Iris pigment epithelial cell (primary cell): ENCODE measurements around the gene NAA20.

ENCODE experiments used
- DNase-seq: peaks from one replicate; pipeline ENCODE4 v3.0.0-alpha.2; 2011; ENCODE audit warnings: low read depth

NAA20 gene

DNA sequence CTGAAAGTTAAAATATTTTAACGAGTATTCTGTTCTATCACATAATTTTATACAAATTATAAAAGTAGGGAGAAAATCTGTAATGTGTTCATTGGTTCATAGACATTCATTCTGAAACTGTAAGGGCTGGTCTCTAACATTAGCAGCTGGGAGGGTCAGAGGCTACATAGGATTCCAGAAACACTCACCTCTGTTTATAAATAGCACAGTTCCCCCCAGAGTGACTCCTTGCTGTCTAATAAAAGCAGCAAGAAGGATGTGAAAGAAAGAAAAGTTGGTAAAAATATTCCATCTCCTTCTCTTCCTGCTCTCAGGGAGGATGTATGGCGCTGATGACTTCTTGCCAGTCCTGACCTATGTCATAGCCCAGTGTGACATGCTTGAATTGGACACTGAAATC, 25.3 kb upstream of the NAA20 start:
- no peak for DNase-seq

- DNase-seq, result peak; percentile 92
Measured at GRCh38 chr20:19992996-19993908, 23.9 kb upstream of the NAA20 start.

DNA sequence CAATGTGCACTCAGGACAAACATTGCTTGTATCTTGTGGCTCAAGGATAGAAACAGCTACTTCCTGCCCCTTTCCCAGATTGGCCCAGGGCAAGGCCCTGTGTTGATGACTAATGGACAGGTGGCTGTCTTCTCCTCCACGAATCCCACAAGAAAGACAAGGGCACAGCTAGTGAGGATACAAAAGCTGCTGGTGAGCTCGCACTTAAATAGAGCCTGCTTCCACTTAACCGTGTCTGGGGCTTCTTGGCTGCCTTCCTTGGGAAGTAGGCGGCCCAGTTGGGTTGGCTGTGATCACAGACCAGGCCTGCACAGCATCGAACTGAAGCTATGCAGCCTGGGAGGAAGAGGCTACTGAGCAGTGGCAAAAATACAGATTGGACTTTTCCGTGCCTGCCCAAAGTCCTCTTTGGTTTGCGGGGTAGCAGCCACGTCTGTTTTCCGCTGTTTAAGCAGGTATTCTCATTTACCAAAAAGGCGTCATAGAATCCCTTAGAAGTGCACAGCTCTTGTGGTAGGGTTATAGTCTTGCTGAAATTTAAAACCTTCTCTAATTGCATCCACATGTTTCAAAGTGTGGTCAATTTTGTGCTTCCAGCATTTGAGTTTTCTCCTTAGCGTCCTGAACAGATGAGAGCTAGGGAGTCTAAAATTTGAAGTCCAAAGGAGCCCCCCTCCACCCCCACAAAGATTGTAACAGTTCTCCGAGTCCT, 23.0 kb upstream of the NAA20 start:
- DNase-seq, result peak; percentile 73

GRCh38 chr20:19995220-19995863, 21.8 kb upstream of the NAA20 start:
- DNase-seq, result peak; percentile 61

DNA sequence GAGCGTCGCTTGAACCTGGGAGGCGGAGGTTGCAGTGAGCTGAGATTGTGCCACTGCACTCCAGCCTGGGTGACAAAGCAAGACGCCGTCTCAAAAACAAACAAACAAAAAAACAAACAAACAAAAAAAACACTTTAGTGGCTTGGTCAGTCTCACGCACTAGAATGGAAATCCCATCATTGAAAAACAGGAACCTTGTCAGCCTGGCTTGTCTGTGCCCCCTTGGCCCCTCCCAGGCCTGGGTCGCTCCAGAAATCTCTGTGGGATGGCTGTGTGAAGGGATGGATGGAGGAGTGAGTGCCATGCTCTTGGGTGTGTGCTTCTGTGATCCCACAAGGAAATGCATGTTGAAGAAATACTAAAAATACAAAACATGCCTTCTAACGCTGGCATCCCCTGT, 20.9 kb upstream of the NAA20 start:
- DNase-seq, result no peak

DNA sequence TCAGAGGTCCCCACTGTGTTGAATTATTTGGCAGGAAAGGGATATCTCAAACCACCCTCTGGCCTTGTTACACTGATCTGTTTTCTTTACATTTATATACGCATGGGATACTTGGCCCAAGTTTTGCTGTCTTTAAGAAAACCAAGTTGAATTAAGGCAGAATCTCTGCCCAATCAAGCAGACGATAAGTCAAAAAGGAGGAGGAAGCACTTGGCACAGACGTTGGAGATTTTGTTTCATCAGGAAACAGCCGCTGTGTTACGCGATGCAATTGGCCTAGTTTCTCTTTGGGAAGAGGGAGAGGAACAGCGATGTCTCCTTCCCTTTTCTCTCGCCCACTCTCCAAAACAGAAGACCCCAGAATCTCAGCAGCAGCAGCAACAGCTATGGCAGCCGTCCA, 20.2 kb upstream of the NAA20 start:
- DNase-seq, result no peak

DNA sequence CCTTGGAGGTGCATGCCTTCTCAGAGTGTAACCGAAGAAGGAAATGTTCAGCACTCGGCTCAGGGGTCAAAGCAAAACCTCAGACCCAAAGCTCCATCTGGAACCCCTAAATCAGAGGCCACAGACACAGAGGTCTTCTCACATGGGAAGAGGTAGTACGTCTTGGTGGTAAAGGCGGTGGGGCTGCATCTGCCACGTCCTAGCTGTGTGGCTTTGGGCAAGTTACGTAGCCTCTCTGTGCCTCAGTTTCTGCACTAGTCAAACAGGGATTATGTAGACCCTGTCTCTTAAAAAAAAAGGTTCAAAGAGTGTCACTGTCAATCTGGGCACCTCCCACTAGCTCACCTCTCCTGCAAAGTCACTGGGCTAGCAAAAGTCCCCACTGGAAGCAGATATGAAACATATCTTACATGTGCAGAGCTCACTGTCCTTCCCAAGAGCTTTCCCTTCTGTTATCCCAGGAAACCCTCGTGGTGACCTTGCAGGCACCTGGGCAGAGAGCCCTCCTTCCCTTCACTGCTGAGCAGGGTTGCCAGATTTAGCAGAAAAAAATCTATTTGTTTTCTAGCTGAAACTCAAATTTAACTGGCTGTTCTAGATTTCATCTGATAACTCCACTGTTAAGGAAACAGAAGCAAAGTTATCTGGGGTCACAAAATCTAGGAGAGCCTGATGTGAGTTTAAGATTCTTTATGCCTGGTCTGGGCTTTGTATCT, 18.0 kb upstream of the NAA20 start:
- no peak for DNase-seq

GRCh38 chr20:20000211-20000968, 16.8 kb upstream of the NAA20 start:
- DNase-seq, result no peak

DNA sequence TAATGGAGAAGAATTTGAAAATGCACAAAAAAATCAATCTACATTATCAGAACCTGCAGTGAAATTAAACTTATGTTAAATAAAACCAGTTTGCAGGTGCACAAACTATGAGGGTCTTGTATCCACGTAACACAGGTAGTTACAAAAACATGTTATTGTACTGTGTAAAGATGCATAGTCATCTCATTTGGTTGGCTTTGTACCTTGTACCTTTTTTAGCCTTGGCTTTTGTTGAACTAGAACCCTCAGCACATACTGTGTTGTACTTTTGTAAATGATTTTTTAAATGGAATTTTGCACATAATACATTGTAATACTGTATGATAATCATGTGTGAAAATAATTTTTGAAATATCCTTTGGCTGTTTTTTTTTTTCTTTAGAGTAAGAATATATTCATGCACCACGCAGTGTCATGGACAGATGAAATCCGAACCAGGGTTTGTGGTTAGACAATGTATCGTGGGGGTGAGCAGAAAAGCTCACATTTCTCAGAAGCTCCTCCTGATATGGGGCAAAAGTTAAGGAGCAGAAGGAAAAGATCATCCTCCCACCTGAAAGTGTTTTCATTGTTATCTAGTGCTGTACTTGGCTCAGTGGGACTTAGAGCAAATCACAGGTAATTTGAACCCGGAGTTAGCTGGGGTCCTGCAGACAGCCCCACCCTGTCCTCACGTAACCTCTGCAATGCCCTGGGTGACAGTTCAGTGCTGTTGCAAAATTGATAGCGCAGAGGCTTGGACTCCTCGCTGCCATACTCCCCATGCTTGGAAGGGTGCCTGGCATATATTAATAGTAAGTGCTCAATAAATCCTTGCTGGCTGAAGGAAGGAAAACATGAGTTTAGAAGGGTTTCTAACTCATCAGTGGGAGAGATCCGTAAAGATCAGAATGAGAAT, 14.8 kb upstream of the NAA20 start:
- DNase-seq, result peak; percentile 83

DNA sequence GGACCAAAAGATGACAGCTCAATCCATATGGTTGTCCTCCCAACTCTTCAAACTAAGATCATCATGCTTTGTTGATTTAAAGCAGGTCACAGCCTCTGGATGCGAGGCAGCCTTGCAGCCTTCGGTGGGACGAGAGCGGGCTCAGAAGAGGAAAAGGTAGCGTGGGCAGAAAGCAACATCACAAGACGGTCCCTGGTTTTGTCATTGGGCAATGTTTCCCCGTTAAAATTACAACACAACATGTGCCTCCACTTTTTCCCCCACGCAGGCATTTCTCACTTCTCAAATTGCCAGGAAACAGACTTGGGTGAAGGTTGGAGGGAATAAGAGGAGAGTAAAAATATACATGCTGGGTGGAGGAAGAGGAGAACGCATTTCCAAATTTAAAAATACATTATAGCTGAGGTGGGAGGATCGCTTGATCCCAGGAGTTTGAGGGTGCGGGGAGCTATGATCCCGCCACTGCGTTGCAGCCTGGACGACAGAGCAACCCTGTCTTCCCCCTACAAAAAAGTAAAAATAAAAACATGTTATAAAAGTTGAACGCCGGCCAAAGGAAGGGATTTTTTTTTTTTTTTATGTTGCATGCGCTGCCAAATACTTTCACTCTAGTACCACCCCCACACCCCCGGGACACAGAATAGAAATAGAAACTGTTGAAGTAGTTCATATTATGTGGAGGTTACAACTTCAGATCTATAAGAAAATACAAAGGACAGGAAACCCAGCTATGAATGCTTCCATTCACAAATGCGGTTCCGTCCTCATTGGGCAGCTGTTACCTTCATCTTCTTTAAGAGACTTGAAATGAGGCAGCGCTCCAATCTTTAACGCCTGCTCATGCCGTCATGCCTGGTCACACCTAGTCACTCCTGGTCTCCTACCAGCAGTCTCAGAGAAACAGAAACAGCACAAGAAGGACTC, 13.9 kb upstream of the NAA20 start:
- DNase-seq, result peak; percentile 65

DNA sequence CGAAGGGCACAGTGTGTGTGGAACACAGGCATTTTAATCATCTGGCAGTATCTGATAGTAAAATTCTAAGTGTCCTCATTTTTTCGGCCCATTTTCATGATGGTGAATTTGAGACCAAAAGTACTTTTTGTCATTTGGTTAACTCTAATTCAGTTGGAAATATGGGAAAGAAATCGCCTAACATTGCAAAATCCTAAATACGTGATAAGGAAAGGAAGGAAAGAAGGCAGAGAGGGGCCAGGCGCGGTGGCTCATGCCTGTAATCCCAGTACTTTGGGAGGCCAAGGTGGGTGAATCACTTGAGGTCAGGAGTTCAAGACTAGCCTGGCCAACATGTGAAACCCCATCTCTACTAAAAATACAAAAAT, 13.2 kb upstream of the NAA20 start:
- DNase-seq, result peak; percentile 33

GRCh38 chr20:20005342-20005741, 11.8 kb upstream of the NAA20 start:
- DNase-seq, result no peak

DNA sequence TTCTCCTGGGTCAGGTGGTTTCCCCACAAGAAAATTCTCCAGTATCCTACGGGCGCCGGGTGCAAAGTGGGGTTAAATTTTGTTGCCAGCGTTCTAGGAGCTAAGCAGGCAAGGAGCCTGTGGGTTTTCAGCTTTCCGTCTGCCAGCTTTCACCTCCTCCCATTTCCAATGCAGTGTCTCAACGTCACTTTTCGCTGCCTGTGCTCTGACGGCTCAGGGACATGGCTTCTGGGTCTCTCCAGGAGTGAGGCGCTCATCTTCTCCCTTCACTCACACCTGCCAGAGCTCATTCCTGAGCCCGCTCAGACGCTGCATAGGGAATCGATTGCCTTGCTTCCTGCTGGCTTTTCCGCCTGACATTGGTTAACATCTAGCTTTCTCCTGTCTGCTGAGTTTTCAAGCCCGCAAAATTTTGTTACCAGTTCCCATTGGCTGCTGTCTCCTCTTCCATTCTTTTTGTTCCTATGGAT, 7.3 kb upstream of the NAA20 start:
- no peak for DNase-seq

- DNase-seq, result peak; percentile 90
Measured at GRCh38 chr20:20010639-20011500, 6.3 kb upstream of the NAA20 start.

DNA sequence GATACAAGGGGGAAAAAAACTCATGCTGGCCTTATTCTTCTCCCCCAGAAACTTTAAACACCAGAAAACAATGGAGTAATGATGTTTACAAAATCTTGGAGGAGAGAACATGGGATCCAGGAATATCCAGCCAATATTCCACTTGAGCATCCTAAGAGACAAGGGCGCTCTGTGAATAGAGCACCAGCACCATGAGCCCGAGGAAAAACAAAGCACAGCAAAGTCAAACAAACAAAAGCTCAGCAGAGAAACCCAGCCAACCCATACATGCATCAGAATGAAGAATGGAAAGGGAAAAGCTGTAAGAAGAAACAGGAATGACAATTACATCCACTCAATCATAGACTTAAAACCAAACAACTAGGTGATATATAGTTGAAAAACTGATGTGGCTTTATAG, 4.6 kb upstream of the NAA20 start:
- DNase-seq, result no peak

GRCh38 chr20:20014659-20015058, 2.5 kb upstream of the NAA20 start:
- DNase-seq, result no peak

GRCh38 chr20:20017844-20018185, 653 bp downstream of the NAA20 start:
- peak; percentile 15 for DNase-seq

DNA sequence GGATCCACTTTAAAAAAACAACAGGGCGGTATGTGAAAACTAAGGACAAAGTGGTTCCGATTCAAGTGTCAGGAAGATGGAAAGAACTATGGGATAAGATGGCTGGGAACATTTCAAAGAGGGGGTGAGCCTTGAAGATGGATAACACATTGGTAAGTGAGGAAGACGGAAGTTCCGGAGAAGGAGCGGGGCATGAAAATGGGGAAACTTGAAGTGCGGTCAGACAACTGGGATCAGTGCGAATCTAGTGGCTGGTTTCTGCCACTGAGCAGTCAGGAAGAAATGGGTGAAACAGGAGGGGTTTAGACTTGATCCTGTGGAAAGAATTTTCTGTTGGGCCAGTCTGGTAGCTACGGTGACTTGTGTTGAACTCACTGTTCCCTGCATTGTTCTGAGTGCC, 1.2 kb downstream of the NAA20 start:
- no peak for DNase-seq
